HG02798 (cell line): ENCODE results near the gene CCDC146.
"Not testable (repeated sequence)": the region's sequence is repeated elsewhere in the genome, so short reads cannot be mapped to it uniquely, and the experiment has no call there.

Source experiments
- ATAC-seq: cut with Tn5 transposase; IDR thresholded peaks from one replicate; pipeline ENCODE4 v1.9.1; 2021; ENCODE audit warnings: mild to moderate bottlenecking; ENCODE audit not compliant: unreplicated experiment, poor library complexity

CCDC146 gene

DNA sequence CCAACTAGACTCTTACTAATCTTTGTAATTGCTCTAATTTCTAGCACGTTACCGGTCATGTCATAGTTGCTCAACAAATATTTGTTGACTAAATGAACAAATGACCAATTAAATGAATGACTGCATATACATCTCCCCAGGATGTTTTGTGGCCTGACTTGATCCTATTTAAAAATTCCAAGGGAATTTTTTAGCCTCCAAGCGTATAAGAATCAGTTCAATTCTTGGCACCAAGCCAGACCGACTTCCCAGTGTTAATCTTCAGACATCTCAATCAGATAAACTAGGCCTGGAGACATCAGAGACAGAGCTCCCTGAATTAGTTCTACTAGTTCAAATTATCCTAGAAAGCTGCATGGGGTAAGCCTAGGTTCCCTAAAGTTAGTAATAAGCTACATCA, 197.7 kb downstream of the CCDC146 start:
- ATAC-seq, result no peak

DNA sequence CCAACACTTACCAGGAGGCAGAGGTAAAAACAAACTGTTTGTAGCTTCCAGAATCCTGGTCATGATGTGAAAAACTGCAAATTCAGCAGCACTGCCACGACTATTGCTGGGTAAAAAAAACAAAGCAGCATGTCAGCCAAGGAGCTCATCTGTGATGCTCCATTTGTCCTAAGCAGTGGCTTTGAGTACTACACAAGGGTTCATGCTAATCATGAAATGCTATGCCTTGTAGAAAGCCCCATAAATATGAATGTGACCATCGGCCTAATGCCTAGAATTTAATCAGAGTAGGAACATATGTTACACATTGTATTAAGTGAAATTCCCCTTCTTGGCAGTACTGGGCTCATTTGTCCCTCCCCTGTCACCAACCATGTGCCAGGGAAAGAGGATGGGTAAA, 198.3 kb downstream of the CCDC146 start:
- ATAC-seq, result no peak

DNA sequence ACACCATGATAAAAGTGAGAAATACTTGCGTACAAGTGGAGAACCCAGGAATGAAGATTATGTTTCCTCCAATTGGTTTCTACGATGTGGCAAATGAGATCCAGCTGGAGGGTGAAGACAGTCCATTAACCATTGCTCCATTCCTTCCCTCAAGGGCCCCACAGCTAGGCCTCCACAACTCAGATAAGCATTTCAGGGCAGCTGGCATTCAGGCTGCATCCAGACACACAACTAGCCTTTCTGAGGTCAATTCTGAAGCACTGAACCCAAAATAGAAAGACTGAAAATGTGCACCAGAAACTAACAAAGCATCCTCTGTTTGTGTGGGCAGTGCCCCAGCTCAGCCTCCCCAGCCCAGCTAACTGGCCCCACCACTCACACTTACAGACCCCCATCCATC, 198.9 kb downstream of the CCDC146 start:
- ATAC-seq, result no peak

DNA sequence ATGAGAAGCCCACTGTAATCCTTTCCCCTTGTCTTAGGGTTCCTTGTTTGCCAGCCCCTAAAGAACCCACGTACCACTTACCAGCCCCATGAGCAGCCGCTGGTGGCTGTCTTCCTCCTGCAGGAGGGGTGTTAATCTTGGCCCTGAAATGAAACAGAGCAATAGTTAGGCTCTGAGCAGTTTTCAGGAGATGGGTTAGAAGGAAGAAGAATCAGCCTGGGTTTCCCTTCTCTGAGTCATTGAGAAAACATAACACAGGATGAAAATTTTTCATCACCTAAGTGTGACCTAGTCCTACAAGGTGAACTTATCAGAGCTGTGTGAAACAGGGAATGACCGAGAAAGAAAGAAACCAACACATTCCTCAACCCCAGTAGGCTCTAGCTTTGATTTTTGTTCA, 203.7 kb downstream of the CCDC146 start:
- no peak for ATAC-seq

DNA sequence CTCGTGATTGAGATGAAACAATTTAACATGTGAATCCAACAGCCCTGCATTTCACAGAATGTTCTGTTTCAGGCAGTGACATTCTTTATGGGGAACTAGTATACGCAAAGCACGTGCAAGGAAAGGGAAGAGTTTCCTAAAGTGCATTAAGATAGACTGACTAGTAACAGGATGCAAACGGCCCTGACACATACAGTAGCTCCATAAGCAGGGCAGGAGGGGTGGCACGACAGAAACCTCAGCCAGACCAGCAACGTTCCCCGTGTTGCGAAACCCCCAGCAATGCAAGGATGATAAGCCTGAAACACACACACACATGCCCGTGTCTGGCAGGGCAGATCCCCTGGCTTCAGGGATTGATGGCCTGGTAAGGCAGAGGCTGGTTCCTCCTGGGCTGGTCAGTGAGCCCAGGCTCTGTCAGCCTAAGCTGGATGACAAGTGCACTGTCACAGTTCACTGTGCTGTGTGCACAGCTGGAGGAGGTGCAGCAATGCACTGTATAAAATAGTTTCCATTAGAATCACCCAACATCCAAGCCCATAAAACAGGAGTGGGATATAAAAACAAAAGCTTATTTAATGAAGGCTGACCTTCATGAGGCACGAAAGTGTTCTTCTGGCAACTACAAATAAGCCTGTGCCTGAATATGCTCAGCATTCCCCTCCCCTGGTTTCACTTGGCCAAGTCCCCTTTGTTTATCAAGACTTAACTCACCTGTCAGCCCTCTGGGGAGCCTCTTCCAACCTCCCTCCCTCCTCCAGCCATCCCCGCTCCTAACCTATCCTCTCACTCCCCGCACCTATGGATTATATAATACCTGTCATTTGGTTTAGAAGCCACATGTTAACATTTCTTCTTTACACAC, 204.9 kb downstream of the CCDC146 start:
- ATAC-seq, result no peak

DNA sequence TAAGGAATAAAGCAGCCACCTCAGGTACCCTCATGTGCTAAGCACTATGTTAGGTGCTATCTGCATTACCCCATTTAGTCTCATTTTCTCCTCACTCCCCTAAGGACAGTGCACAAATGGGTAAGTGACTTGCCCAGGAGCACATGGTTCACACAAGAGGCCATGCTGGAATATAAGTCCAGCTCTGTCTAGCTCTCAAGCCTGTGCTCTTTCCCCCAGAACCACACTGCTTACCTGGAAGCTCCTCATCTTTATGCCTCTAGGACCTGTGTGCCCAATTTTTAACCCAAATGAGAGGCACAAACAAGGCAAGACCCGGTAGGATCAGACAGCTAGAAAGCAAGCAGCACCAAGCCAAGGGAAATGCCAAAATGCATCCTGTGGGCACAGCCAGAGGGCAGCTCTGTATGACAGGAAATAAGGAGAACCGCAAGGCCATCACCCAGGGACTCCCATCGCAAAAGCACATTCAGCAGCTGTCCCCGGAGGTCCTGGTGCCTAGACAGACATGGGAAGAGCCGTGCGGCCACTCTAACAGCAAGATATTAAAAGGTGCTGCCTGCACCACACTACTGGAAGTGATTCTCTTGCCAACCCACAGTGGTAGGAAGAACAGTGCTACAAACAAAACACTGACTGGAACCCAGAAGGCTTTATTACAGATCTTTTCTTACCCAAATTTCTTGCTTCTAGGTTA, 205.7 kb downstream of the CCDC146 start:
- no peak for ATAC-seq

DNA sequence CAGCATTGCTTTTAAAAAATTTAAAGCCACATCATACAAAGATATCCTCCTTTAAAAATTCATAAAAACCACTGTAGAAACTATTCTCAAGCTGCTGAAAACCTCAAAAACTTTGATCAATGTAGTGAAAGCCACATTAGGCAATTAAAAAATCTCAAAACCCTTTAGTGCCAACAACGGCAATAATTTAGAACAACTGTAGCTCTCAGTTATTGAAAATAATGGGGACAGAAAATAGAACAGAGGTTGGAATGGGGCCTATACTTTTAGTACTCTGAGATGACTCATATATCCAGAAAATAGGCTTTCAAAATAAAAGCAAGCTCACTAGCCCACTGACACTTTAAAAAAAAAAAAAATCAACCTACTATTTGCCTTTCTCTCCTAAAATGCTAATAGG, 206.3 kb downstream of the CCDC146 start:
- no peak for ATAC-seq

DNA sequence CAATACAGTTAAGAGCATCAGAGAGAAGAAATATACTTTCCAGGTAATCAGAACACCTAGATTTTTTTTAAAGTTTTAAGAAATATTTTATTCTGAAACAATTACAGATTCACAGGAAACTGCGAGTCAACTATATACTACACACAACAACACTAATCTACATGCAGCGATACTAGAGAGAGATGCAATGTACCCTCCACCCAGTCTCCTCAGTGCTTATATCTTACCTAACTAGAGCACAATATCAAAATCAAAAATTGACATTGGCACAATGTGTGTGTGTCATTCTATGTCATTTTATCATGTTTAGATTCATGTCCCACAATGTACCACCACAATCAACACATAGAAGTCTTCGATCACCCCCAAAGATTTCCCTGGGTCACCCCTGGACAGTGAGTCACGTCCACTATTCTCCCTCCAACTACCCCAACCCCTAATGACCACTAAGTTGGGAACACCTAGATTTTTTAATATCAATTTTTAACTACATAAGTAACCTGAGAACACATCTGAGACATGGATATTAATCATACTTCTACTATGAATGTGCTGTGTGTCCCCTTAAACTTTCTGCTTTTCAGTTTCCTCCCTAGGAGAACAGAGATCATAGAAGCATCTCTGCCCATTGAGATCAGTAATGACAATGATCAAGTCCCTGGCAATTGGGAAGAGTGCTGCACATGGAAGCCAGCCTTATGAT, 207.2 kb downstream of the CCDC146 start:
- peak; percentile 5 for ATAC-seq

DNA sequence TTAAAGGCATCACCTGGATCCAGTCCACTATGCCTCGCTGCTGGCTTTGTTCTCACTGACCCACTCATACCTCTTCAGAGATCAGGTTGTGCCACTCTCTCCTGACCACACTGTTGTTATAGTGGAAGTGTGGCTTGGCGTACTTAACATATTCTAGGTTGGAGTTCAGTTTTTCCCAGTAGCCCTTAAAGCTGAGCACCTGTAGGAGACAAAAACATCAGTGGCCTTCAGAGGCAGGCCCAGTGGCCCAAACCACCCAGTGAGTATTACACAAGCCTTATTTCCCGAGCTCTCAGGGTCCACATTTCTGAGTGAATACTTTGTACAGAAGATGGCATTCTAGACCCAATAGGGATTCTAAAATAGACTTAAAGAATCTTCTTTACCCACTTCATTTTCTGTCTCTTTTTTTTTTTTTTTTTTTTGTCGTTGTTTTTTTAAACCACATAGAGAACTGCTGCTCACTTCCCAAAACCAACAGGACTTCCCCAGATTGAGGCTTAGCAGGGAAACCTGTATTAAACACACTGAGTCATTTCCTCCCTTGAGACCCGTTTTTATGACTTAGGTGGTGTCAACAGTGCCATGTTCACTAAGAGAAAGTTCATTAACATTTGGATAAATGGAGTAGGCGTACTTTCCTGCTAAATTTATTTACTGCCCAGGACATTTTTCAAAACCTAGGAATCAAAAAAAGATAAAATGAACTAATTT, 207.9 kb downstream of the CCDC146 start:
- peak; percentile 65 for ATAC-seq

DNA sequence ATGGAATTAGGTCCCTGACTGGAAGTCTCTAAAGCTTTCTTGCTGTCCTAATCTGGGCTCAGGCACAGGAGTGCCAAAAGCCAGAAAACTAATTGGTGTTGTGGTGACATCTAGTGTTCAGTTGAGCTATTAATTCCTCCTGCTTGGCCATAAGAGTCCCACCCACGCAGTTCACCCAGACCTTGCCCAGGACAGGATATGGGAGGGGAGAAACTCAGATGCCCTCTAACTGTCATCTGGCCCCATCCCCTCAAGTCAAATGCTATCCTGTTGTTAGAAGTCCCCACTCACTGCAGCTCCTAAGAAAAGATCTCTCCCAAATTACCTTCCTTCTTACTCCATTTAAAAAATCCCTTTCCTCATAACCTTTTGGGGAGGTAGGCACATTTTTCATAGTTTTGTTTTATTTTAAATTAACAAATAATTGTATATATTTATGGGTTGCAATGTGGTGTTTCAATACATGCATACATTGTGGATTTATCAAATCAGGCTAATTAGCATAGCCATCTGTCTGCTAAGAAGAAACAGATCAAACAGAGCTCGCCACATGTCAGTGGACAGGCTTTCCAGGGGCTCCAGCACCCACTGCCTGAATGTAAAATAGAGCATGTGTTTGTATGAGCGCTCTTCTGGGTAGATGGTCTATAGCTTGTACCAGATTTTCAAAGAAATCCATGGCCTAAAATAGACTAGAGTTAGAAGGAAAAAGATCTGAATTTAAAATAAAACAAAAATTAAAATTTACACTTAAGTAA, 209.7 kb downstream of the CCDC146 start:
- ATAC-seq, result peak; percentile 83

DNA sequence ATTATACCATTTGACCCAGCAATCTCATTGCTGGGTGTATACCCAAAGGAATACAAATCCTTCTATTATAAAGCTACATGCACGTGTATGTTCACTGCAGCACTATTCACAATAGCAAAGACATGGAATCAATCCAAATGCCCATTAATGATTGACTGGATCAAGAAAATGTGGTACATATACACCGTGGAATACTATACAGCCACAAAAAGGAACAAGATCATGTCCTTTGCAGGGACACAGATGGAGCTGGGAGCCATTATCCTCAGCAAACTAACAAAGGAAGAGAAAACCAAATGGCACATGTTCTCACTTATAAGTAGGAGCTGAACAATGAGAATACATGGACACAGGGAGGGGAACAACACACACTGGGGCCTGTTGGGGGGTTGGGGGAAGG, 211.6 kb downstream of the CCDC146 start:
- not testable (repeated sequence) for ATAC-seq

DNA sequence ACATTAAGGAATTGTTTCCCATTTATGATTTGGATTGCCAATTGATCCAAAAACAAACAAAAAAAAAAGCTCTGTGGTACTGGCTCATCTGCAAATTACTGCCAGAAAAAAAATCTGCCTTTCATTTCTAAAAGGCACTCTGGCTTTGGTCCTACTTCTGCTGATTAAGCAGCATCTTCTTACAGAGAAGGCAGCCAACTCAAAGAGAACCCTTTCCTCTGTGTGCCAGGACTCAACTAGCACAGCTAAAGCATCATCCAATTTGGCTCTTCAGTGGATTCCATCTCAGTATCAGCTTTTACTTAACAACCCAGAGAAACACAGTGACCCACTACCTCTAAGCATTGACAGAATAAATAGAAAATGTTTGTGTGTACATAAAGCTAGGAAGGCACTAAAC, 213.2 kb downstream of the CCDC146 start:
- ATAC-seq, result no peak

DNA sequence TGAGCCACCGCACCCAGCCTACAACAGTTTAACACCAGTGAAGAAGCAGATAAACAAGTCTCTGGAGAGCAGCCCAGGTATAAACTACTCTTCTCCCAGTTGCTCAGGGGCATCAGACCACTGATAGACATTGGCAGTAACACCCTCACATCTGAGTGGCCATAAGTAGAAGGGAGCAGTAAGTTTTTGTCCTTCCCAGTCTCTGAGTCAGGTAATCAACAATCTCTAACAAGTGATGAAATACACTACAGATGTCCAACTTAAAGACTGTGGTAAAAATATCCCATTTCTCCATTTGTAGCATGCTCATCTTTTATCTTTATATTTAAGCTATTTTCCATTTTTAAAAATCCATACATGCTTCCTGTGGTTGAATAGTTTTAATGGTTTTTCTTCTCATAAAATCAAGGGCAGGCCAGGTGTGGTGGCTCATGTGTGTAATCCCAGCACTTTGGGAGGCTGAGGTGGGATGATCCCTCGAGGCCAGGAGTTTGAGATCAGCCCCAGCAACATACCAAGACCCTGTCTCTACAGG, 215.1 kb downstream of the CCDC146 start:
- no peak for ATAC-seq

DNA sequence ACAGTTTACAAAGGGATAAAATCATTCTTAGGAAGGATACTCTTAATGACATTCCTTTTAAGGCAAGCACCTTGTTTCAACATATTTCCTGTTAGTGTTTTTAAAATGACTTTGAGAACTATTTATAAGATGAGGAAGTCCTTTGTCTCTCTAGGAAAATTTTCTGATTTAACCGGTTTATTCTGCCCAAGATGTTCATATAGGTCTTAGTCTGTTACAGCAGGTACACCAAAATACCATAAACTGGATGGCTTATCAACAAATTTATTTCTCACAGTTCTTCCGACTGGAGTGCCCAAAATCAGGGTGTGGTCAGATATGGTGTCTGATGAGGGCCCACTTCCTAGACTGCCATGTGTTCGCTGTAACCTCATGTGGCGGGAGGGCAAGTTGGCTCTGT, 215.8 kb downstream of the CCDC146 start:
- ATAC-seq, result no peak

DNA sequence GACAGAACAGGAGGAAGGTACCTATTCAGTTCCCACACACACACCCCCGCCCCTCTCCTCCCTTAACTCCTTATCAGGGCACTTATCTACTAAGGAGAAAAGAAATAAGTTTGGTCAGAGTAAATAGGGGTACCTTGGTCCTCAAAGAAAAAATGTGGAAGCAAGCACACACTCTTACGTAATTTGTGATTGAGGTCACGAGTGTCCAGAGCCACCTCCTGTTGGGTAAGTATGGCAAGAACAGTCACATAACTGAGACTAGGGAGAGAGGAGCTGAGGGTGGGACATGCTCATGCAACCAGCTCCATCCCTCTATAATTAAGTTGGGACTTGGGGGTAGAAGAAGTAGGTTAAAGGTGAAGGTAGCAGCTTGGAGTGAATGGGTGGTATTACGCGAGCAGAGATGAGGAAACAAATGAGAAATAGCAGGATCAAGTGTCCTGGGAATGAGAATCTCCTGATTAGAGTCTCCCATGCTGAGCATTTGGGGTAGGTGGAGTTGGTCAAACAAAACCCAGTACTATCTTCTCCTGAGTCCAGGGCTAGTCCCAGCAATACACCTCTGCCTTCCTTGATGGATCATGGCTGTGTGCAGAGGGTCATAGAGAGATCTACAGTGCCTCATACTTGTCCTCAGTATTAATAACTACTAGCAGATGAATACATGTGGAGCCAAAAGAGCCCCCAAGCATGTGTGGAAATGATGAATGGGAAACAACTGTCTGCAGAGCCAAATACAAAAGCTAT, 216.6 kb downstream of the CCDC146 start:
- ATAC-seq, result no peak

DNA sequence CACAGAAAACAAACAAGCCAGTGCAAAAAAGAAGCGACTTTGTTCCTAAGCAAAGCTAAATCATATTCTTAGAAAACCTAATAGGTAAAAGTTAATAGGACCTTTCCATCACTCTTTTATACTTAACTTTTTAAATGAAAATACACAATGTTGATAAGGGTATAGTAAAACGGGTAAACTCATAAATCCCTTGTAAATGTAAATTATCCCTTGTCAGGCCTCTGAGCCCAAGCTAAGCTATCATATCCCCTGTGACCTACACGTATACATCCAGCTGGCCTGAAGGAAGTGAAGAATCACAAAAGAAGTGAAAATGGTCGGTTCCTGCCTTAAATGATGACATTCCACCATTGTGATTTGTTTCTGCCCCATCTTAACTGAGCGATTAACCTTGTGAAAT, 217.3 kb downstream of the CCDC146 start:
- ATAC-seq, result no peak
